GM21529 (cell line): ENCODE measurements around the gene HES4.
"Not testable (repeated sequence)": the region's sequence is repeated elsewhere in the genome, so short reads cannot be mapped to it uniquely, and the experiment has no call there.

Experiments used
- ATAC-seq: cut with Tn5 transposase; IDR thresholded peaks from one replicate; pipeline ENCODE4 v1.9.1; 2021; ENCODE audit not compliant: unreplicated experiment

Gene HES4

DNA sequence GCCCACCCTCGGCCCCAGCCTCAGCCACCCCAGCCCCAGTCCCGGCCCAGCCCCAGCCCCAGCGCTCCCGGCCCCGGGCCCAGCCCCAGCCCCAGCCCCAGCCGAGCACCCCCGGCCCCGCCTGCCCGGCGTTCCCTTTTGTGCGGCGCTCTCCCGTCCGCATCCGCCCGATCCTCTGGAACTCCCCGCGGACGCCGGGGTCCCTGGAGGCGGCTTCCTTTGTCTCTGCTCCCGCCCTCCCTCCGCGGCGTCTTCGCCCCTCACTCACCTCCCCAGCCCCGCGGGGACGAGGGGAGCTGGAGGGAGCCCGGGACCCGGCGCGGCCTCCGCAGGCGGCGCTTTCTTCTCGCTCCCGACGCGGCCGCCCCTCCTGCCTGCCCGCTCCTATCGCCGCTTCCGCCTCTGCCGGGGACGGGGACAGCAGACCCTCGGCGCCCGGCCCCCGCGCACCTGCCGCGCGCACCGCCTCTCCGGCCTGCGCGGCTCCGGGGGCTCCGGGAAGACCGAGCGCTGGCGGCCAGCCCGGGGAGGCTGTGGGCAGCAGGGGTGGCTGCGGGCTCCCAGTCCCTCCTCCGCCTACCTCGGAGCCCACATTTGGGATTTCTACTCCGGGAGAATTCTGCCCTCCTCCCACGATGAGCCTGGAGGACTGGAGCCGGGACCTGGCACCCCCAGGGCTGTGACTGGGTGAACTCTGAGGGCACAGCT, 34.0 kb upstream of the HES4 start:
- ATAC-seq: no peak

DNA sequence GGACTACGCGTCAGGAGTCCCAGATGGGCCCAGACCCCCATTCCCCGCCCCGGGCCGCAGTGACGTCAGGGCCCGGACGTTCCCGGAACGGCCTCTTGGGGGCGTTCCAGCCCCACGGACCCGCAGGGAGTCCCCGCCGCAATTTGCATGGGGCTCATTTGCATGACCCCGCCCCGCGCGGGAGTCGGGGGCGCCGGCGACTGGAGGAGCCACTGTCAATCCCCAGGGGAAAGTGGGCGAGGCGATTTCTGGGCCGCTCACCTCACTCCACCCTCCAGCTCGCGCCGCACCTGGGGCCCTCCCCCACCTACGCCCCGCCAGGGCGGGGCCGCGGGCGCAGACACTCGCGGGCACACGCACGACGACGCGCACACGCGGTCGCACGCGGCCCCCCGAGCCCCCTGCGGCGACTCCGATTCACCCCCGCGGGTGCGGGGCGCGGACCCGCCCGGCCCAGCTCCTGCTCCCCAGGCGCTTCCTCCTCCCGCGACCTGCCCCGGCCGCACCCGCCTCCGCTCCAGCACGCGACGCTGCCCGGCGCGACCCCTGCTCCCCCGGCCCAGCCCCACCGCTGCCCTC, 33.2 kb upstream of the HES4 start:
- ATAC-seq: peak; percentile 85

DNA sequence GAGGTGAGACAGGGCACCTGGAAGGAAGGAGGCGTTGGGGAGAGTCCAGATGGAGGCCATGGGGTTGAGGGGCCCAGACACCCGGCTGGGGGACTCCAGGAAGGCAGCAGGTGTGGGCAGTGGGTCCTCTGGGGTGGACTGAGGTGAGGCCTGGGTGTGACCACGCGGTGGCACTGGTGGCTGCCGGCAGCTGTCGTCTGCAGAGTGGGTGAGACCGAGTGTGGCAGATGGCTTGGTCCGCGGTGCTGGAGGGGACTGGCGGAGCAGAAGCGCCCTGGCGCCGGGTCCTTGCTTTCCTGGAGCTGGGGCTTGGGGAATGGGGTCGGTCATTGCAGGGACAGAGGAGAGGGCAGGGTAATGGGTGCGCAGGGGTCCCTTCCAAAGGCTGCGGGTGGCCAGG, 32.5 kb upstream of the HES4 start:
- ATAC-seq: peak; percentile 4

DNA sequence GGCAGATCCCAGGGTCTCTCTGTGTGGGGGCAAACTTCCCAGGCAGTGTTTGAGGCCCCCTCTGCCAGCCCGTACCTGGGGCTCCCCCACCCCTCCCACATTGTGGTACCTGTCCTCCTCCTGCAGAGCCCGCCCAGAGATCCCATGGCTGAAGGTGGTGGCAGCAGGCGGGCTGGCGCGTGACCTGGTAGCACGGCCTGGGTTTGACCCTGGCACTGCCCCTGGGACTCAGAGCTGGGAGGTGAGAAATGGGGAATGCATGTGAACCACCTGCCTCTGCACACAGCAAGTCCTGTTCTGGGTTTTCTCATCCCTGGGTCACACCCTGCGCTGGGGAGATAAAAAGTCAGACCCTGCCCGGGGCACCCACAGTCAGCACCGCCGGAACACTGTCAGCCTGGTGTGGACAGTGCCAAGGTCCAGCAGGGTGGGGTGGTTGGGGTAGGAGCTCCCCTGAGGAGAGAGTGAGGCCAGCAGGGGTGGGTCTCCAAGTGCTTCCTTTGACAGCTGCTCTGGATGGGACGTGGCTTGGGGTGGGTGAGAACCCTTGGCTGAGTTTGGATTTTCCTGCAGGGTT, 31.9 kb upstream of the HES4 start:
- ATAC-seq: no peak

DNA sequence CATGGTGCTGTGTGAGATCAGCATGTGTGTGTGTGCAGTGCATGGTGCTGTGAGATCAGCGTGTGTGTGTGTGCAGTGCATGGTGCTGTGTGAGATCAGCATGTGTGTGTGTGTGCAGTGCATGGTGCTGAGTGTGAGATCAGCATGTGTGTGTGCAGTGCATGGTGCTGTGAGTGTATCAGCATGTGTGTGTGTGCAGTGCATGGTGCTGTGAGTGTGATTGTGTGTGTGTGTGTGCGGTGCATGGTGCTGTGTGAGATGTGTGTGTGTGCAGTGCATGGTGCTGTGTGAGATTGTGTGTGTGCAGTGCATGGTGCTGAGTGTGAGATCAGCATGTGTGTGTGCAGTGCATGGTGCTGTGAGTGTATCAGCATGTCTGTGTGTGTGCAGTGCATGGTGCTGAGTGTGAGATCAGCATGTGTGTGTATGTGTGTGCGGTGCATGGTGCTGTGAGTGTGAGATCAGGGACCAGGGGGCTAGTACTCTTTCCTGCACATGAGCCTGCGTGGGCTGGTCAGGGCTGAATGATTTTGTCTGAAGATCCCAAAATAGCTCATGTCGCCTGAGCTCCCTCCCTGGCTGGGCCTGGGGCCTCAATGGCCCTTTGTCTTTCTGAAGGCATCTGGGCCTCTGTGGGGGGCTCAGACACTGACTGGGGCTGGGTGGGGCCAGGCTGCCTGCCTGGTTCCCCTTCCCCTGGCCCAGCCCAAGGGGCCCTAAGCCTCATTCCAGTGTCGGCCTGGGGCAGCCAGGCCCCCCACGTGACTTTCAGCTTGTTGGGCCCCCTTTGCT, 31.2 kb upstream of the HES4 start:
- ATAC-seq: not testable (repeated sequence)

DNA sequence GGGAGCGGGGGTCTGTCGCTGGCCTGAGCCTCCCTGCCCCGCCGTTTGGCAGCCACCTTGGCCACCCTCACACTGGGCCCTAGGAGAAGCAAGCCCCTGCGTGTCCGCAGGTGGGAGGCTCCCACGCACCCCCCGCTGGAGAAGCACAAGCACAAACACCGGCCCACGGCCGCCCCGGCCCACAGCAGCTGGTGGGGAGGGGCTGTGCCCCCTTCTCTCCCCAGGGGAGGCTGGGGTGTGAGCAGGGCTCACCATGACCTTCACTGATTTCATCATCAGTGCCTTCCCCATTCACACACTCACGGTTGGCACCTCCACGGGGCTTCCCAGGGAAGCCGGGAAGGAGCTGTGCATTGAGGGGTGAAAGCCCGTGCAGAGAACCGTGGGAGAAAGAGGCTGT, 27.9 kb upstream of the HES4 start:
- no peak for ATAC-seq

DNA sequence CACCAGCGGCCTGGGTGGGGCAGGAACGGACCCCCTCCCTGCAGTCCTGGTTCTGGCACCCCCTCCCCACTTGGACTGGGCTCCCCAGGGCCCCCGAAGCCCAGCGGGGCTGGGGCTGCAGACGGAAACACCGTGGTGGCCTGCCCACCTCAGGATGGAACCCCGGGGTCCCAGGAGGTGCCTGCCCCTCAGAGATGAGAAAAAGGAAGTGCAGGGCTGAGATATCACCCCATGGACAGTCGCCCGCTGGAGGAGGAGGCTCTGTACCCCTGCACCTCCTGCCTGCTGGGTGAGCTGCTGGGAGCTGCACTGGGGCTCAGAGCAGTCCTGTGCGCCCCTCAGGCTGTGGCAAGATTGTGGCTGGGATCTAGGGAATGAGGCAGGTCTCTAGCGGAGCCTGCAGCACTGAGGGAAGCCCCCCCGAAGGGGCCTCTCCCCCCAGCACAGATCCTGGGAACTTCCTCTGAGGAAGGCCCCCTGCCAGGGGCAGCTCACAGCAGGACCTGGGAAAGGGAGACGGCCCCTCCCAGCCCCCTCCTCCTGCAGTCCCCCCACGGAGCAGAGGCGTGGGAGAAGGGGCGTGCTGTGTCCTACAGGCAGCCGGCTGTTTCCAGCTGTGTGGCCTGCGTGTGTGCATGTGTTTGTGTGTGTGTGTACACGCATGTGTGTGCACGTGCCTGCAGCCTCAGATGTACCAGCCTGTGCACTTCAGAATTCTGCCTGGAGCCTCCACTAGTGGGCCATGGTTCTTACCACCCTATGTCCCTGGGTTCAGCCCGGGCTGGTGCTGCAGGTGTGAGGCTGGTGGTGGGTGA, 26.9 kb upstream of the HES4 start:
- ATAC-seq: no peak

DNA sequence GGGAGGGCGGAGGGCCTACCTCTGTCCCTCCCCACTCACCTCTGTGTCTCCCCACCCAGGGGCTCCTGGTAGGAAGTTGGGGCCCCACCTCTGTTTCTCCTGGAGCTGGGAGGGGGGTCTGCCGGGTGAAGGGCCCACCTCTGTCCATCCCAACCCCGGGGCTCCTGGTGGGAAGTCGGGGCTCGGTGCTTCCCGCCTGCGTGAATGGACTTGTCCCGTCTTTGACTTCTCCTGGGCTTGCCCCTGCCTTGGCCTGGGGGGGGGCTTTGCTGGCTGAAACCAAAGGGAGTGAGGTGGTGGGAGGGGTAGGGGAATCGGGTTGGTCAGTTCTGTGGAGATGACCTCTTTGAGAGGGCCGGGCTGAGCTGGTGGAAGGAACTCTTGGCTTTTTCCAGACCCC, 25.8 kb upstream of the HES4 start:
- ATAC-seq: no peak

DNA sequence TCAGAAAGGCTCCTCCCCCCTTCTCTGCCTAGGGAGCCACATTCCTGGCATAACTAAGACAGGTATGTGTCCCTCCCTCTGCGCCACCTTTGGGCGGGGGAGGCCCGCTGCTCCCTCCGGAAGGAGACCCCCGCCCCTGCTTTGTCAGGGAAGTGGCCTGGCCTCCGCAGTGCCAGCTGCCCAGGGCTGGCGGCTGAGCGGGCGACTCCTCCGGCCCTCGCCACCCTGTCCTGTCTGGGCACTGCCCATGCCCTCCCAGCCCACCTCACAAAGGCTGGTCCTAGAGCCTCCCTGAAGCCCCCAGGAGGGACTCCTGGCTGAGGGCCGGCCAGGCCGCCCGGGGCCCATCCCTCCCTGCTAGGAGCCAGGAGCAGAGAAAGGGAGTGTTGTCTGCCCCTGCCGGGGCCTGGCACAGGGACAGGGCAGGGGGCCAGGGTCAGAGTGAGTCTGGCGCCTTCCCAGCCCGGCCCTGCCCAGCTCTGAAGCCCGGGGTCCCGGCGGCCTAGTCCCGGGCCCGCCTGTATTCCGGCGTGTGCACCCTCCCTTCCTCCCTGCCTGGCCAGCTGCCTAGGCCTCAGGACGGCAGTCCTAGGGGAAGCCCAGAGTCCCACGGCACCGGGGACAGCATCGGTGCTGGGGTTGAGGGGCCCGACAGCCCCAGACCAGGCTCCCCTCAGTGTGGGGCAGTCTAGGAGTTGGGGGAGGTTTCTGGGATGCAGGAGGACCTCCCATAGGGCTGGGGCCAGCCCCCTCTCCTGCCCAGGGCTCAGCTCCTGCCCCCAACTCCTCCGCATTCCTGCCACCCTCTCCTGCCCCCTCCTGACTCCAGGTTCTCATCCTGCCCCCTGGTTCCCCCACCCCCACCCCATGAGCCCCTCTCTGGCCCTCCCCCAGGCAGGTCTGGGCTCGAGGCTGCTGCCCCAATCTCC, 25.1 kb upstream of the HES4 start:
- no peak for ATAC-seq

DNA sequence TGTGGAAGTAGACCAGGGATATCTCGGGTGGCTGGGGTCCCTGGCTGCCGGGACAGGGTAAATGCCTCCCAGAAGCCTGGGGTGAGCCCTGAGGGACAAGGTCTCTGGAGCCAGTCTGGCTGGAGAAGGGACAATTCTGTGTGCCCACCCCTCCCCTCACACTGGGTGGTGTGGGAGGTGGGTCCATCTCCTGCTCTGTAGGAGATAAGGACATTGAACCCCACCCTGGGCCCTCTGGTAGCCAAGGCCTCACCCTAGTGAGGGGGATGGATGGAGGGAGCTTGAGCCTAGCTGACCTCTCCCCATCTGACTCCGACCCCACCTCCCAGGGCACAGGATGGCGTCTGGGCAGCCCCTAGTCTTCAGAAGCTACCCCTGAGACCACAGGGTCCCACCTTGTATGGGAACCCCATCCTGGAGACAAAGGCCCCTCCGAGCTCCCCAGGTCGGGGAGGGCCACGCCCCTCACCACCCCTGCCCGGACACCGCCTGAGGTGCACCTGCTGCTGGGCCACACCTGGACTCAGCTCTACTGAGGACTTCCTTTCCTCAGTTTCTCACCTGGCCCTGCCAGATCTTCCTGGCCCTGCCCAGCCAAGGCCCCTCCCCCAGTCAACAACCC, 24.4 kb upstream of the HES4 start:
- ATAC-seq: no peak

DNA sequence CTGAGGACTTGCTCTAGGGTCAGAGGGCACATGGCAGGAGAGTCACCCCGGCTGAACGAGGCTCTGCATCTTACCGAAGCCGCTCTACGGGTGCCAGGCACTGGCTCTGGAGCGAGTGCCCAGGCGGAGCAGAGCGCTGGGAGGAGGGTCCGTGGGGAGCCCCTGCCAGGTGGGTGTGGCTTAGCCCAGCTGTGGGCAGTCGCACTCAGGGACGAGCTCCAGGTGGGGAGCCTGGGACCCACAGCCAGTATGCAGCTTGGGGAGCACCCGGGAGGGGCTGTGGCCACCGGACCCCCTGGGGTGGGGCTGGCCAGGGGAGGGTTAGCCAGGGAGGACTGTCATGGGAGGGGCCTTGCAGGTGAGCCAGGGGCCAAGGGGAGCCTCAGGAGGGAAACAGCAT, 23.8 kb upstream of the HES4 start:
- ATAC-seq: no peak

DNA sequence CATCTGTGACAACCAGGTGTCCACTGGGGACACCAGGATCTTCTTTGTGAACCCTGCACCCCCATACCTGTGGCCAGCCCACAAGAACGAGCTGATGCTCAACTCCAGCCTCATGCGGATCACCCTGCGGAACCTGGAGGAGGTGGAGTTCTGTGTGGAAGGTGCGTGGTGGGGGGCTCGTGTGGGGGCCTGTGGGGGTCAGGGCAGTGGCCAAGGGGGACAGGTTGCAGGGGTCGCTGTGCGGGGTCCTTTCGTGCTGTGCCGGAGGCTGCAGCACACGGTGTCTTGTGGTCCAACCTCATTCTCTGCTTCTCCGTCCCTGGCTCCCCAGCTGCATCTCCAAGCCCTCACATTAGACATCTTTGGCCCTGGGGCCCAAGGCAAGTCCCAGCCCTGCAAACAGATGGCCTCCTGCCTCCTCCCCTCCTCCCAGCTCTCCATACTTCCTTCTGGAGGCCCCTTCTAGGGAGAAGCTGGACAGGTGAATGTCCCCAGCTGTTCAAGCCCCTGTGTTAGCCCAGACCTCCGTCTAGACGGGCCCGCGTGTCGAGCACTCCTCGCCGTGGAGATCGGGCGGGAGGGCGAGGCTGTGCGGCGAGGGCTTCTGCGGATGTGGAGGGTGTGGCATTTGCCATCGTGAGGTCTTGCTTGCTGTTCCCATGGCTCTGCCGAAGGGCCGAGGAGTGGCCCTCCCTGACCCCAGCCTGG, 22.6 kb upstream of the HES4 start:
- no peak for ATAC-seq

DNA sequence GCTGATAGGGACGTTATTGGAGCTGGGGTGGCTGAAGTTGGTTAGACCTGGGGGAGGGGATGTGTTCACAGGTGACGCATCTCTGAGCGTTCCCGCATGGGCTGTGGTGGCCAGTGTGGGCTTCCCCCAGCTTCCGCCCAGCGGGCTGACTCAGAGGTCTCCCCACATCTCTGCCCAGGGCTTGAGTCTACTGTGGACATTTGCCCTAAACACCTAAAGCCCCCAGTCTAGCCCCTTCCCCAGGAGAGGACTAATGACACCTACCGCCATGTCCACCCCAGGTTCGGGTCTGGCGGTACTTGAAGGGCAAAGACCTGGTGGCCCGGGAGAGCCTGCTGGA, 22.0 kb upstream of the HES4 start:
- ATAC-seq: no peak

DNA sequence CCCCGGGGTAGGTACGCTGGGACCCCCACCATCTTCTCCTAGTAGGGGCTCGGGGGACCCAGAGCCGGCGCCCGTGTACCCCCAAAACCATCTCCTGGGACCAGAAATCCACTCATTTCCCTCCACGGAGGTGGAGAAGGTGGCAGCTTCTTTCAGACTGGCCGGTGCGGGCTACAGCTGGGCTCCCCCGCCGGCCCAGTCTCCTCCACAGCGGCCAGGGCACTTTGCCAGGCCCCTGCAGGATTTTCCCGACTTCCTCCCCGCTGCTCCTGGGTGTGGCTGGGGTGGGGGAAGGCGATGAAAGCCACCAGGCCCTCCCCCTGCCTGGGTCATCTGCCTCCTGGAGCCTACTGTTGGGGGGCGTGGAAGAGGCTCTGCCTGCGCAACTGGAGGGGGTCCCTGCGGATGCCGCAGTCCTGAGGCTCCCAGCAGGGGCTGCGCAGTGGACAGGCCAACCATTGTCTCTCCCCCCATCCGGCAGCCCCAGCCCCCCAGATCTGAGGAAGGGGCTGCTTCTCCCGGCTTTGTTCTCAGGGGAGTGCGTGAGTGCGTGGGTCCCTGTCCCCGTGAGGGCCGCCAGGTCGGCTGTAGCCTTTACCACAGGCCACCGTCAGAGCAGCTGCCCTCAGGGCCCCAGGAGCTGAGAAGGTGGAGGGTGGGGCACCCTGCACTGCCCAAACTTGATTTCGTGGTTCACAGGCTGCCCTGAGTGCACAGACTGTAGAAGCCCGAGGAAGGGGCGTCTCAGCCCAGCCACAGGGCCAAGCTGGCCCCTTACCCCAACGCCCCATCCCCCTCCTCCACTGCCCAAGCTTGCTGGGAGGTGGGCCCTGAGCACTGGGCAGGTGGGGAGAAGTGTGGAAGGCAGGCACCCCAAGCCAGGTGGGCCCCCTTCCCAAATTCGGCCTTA, 21.4 kb upstream of the HES4 start:
- no peak for ATAC-seq

DNA sequence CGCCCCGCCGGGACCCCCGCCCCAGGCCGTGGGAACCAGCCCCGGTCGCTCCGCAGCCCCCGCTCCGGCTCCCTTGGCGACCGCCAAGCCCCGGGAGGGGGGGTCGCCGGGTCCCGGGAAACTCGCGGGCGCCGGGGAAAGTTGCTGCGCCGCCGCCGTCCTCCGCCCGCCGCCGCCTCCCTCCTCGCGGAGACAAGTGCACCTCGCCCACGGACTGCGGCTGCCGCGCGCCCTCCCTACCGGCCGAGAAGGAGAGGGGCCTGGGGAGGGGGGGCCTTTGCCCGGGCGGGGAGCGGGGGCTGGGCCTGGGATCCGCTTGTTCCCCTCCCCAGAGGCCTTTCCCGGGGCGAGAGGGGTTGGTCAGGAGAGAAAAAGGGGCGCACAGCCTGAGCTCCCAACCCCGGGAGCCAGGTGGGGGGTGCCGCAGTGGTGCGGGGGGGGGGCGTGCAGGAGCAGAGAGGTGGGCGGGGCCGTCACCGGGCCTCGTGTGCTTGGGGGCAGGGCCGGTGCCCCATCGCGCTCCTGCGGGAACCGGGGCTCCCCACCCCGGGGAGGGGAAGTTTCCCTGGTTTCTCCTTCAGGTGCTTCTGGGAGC, 20.6 kb upstream of the HES4 start:
- ATAC-seq: peak; percentile 17

DNA sequence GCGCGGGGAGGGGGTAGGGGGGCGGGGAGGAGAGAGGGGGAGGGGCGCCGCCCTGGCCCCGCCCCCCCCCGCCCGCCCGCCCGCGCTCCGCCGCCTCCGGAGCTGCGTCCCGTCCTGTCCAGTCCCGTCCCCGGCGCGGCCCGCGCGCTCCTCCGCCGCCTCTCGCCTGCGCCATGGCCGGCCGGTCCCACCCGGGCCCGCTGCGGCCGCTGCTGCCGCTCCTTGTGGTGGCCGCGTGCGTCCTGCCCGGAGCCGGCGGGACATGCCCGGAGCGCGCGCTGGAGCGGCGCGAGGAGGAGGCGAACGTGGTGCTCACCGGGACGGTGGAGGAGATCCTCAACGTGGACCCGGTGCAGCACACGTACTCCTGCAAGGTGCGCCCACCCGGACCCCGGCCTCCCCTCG, 20.1 kb upstream of the HES4 start, which contains the start of gene AGRN:
Gene AGRN, plus strand, starts transcription at position 121 of the 405 bp plus-strand sequence. Its CDS starts 53 bp downstream, at position 174.
- ATAC-seq: peak; percentile 40
